ENCODE measurements around the gene CEP55. TPM values are rescaled to one million over a fixed set of nuclear protein-coding genes. Genes with fewer than 3 reads are reported as not detected.

The CEP55 gene
- total RNA-seq, 2 experiments from 2014 or later: 0.16 to 0.17 TPM

GRCh38 chr10:93509816-93510215, 13.4 kb downstream of the CEP55 start:
- no peak for DNase-seq
- Histone ChIP-seq H3K4me3 (ENCODE audit: low read length) (no peak overlapping the region), H3K9me3 (ENCODE audit: control insufficient read depth in 1 of 2, insufficient read depth in 1 of 2, low read length in 2 of 2) (no peaks in the 10 kb centered on the region), H3K27ac (ENCODE audit: low read depth in 1 of 2, low read length in 2 of 2) (no peak overlapping the region), H3K4me1 (ENCODE audit: insufficient read depth, low read length) (no peaks in the 10 kb centered on the region), H3K36me3 (ENCODE audit: insufficient read depth, low read length) (no peaks in the 10 kb centered on the region), H3K27me3 (ENCODE audit: control insufficient read depth in 1 of 2, insufficient read depth in 2 of 2, low read length in 2 of 2) (no peaks in the 10 kb centered on the region)
- H3K4me1 Mint-ChIP-seq (ENCODE audit: low read depth): peaks cover 5% of the 10 kb centered on the region
- H3K36me3 Mint-ChIP-seq (ENCODE audit: low read depth): no peaks in the 10 kb centered on the region
- H3K9me3 Mint-ChIP-seq: no peaks in the 10 kb centered on the region
- CTCF ChIA-PET: interaction anchor here (1.4 kb wide), 1 partner anchor 137 kb away, joined by 3 read pairs; no protein-coding TSS in a partner anchor
- POLR2A ChIA-PET: no interaction called here
- no peak for ATAC-seq (ENCODE audit: poor library complexity)
- intact Hi-C loops (cut with DNase I, micrococcal nuclease): loop anchor here (2.0 kb wide), 1 partner anchor 27 kb away; the partner anchor contains the start of gene MYOF (in 2 of the 2)
- no peak overlapping the region for H3K4me3 Mint-ChIP-seq
- no peaks in the 10 kb centered on the region for H3K27me3 Mint-ChIP-seq
- H3K27ac Mint-ChIP-seq: no peak overlapping the region
- TF ChIP-seq, protein P1, sequence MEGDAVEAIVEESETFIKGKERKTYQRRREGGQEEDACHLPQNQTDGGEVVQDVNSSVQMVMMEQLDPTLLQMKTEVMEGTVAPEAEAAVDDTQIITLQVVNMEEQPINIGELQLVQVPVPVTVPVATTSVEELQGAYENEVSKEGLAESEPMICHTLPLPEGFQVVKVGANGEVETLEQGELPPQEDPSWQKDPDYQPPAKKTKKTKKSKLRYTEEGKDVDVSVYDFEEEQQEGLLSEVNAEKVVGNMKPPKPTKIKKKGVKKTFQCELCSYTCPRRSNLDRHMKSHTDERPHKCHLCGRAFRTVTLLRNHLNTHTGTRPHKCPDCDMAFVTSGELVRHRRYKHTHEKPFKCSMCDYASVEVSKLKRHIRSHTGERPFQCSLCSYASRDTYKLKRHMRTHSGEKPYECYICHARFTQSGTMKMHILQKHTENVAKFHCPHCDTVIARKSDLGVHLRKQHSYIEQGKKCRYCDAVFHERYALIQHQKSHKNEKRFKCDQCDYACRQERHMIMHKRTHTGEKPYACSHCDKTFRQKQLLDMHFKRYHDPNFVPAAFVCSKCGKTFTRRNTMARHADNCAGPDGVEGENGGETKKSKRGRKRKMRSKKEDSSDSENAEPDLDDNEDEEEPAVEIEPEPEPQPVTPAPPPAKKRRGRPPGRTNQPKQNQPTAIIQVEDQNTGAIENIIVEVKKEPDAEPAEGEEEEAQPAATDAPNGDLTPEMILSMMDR (IDR thresholded peaks at IDR 0.05): no peak

DNA sequence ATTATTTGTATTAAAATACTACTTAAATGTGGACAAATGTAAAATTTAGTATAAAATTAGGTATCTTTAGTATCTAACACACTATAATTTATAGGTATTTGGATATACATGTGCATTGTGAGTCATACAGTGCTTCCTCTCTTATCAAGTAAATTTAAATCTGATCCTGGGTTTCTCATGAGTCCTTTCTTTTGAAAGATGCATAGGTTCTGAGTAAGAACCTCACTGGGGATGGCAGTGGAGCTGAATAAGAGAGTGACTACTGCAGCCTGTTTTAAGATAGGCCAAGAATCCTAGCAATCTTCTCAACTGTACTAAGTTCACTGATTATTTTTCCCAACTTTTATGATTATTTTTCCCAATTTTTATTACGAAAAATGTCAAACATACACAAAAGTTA, 16.2 kb downstream of the CEP55 start:
- intact Hi-C loops (cut with DNase I, micrococcal nuclease): no loop called here
- Mint-ChIP-seq H3K27me3 (no peaks in the 10 kb centered on the region), H3K4me1 (ENCODE audit: low read depth) (peaks cover 5% of the 10 kb centered on the region), H3K27ac (no peak overlapping the region), H3K9me3 (no peaks in the 10 kb centered on the region), H3K4me3 (no peak overlapping the region), H3K36me3 (ENCODE audit: low read depth) (no peaks in the 10 kb centered on the region)
- POLR2A ChIA-PET: no interaction called here
- H3K36me3 ChIP-seq (ENCODE audit: insufficient read depth, low read length): no peaks in the 10 kb centered on the region
- DNase-seq (no peak), ATAC-seq (ENCODE audit: poor library complexity) (no peak)
- no peaks in the 10 kb centered on the region for H3K27me3 ChIP-seq (ENCODE audit: control insufficient read depth in 1 of 2, insufficient read depth in 2 of 2, low read length in 2 of 2)
- TF ChIP-seq, protein P1 (IDR thresholded peaks at IDR 0.05): no peak
- H3K27ac ChIP-seq (ENCODE audit: low read depth in 1 of 2, low read length in 2 of 2): no peak overlapping the region
- H3K4me1 ChIP-seq (ENCODE audit: insufficient read depth, low read length): no peaks in the 10 kb centered on the region
- CTCF ChIA-PET: interaction anchor here (1.5 to 3.3 kb wide), 3 partner anchors 17 to 136 kb away, joined by 4 to 21 read pairs (median 6); partner anchors contain the start of genes CEP55 and MYOF
- H3K4me3 ChIP-seq (ENCODE audit: low read length): no peak overlapping the region
- no peaks in the 10 kb centered on the region for H3K9me3 ChIP-seq (ENCODE audit: control insufficient read depth in 1 of 2, insufficient read depth in 1 of 2, low read length in 2 of 2)

GRCh38 chr10:93513091-93513490, 16.7 kb downstream of the CEP55 start:
- ATAC-seq (ENCODE audit: poor library complexity): no peak
- Mint-ChIP-seq H3K27me3 (no peaks in the 10 kb centered on the region), H3K4me1 (ENCODE audit: low read depth) (peaks cover 5% of the 10 kb centered on the region), H3K36me3 (ENCODE audit: low read depth) (no peaks in the 10 kb centered on the region), H3K4me3 (no peak overlapping the region), H3K27ac (no peak overlapping the region), H3K9me3 (no peaks in the 10 kb centered on the region)
- intact Hi-C loops (cut with DNase I, micrococcal nuclease): no loop called here
- TF ChIP-seq, protein P1 (IDR thresholded peaks at IDR 0.05): no peak
- POLR2A ChIA-PET: no interaction called here
- no peak overlapping the region for H3K27ac ChIP-seq (ENCODE audit: low read depth in 1 of 2, low read length in 2 of 2)
- no peaks in the 10 kb centered on the region for H3K4me1 ChIP-seq (ENCODE audit: insufficient read depth, low read length)
- no peaks in the 10 kb centered on the region for H3K27me3 ChIP-seq (ENCODE audit: control insufficient read depth in 1 of 2, insufficient read depth in 2 of 2, low read length in 2 of 2)
- H3K4me3 ChIP-seq (ENCODE audit: low read length): no peak overlapping the region
- H3K36me3 ChIP-seq (ENCODE audit: insufficient read depth, low read length): no peaks in the 10 kb centered on the region
- no peaks in the 10 kb centered on the region for H3K9me3 ChIP-seq (ENCODE audit: control insufficient read depth in 1 of 2, insufficient read depth in 1 of 2, low read length in 2 of 2)
- CTCF ChIA-PET: interaction anchor here (2.4 to 3.3 kb wide), 2 partner anchors 31 to 137 kb away, joined by 6 to 21 read pairs; partner anchors contain the start of gene MYOF
- no peak for DNase-seq
